ENCODE results near the gene NUMBL. TPM values are rescaled to one million over a fixed set of nuclear protein-coding genes. Genes with fewer than 3 reads are reported as not detected.

NUMBL gene
- total RNA-seq, 1 experiment from 2014 or later: 38.4 TPM

DNA sequence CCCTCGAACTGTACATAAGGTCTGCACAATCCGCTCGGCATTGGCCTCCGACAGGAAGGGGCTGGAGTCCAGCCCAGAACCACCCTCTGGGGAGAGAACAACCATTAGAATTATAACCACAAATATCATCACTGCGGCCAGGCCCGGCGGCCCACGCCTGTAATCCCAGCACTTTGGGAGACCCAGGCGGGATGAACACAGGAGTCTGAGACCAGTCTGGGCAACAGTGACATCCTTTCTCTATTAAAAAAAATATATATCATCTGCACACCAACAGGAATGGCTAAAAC is 14.9 kb upstream of the NUMBL start:
- Histone ChIP-seq H3K36me3 (ENCODE audit: insufficient read depth, low read length, poor library complexity, severe bottlenecking) (peaks cover 35% of the 10 kb centered on the region), H3K9me3 (ENCODE audit: low read depth, low read length, poor library complexity, severe bottlenecking) (no peaks in the 10 kb centered on the region), H3K4me3 (ENCODE audit: low read depth, low read length, poor library complexity, severe bottlenecking) (no peak overlapping the region), H3K27ac (ENCODE audit: low read depth, low read length, poor library complexity, severe bottlenecking) (no peak overlapping the region), H3K4me1 (ENCODE audit: insufficient read depth, low read length, poor library complexity, severe bottlenecking) (no peaks in the 10 kb centered on the region), H3K27me3 (replicated peaks; ENCODE audit: insufficient read depth, low read depth, low read length, poor library complexity) (no peaks in the 10 kb centered on the region)
- no peak for DNase-seq (ENCODE audit: low spot score)
- POLR2A ChIA-PET (ENCODE audit: low non-redundant PET): no interaction called here
- BruUV-seq (replicated peaks): no TSS peak
- CTCF ChIA-PET: no interaction called here
- intact Hi-C loops (cut with micrococcal nuclease; ENCODE audit: unreplicated experiment): no loop called here
- TF ChIP-seq, protein P1, sequence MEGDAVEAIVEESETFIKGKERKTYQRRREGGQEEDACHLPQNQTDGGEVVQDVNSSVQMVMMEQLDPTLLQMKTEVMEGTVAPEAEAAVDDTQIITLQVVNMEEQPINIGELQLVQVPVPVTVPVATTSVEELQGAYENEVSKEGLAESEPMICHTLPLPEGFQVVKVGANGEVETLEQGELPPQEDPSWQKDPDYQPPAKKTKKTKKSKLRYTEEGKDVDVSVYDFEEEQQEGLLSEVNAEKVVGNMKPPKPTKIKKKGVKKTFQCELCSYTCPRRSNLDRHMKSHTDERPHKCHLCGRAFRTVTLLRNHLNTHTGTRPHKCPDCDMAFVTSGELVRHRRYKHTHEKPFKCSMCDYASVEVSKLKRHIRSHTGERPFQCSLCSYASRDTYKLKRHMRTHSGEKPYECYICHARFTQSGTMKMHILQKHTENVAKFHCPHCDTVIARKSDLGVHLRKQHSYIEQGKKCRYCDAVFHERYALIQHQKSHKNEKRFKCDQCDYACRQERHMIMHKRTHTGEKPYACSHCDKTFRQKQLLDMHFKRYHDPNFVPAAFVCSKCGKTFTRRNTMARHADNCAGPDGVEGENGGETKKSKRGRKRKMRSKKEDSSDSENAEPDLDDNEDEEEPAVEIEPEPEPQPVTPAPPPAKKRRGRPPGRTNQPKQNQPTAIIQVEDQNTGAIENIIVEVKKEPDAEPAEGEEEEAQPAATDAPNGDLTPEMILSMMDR (conservative IDR thresholded peaks at IDR 0.05; ENCODE audit: low read depth, low read length): no peak
- no peak for TF ChIP-seq EZH2 (IDR thresholded peaks at IDR 0.05; ENCODE audit: borderline replicate concordance, low read depth, low read length, poor library complexity, severe bottlenecking)

DNA sequence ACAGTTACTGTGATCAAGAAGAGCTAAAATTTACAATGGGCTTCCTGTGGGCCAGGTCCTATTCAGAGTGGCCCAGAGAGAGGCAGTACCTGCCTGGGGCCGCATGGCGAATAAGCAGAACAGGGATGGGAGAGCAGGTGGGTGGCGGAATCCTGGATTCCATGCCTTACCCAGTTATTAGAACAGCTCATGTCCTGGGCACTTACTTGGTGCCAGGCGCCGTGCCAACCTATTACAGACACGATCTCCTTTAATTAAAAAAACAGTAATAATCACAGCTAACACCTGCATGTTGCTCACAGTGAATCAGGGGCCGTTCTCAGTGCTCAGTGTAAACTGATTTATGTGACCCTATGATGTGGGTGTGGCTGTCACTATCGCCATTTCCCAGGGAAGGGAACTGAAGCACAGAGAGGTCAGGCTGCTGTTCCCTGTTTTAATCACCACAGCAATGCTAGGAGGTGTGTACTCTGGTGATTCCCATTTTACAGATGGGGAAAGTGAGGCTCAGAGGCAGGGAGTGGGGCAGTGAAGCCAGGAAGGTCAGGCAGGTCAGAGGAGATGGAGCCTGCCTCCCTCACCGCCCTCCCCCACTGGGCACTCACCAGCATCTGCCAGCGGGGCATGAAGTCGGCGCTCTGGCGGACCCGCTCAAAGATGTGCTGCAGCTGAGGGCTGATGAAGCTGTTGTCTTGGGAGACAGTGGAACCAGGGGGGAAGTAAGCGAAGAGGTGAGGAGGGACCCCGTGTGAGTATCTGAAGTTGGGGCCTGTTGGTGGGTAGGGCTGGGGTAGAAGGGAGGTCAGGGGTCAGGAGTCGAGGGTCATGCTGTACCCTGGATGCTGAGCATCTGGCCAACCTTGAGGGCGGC is 14.3 kb upstream of the NUMBL start:
- Histone ChIP-seq H3K27me3 (replicated peaks; ENCODE audit: insufficient read depth, low read depth, low read length, poor library complexity) (no peaks in the 10 kb centered on the region), H3K27ac (ENCODE audit: low read depth, low read length, poor library complexity, severe bottlenecking) (no peak overlapping the region), H3K9me3 (ENCODE audit: low read depth, low read length, poor library complexity, severe bottlenecking) (no peaks in the 10 kb centered on the region), H3K36me3 (ENCODE audit: insufficient read depth, low read length, poor library complexity, severe bottlenecking) (peaks cover 34% of the 10 kb centered on the region), H3K4me3 (ENCODE audit: low read depth, low read length, poor library complexity, severe bottlenecking) (no peak overlapping the region), H3K4me1 (ENCODE audit: insufficient read depth, low read length, poor library complexity, severe bottlenecking) (no peaks in the 10 kb centered on the region)
- BruUV-seq (replicated peaks): no TSS peak
- no peak for DNase-seq (ENCODE audit: low spot score)
- no peak for TF ChIP-seq EZH2 (IDR thresholded peaks at IDR 0.05; ENCODE audit: borderline replicate concordance, low read depth, low read length, poor library complexity, severe bottlenecking)
- TF ChIP-seq, protein P1 (conservative IDR thresholded peaks at IDR 0.05; ENCODE audit: low read depth, low read length): no peak
- ChIA-PET CTCF (interaction anchor here (0.5 kb wide), 1 partner anchor 82 kb away, joined by 4 read pairs; no protein-coding TSS in a partner anchor), POLR2A (ENCODE audit: low non-redundant PET) (no interaction called here)
- intact Hi-C loops (cut with micrococcal nuclease; ENCODE audit: unreplicated experiment): no loop called here

DNA sequence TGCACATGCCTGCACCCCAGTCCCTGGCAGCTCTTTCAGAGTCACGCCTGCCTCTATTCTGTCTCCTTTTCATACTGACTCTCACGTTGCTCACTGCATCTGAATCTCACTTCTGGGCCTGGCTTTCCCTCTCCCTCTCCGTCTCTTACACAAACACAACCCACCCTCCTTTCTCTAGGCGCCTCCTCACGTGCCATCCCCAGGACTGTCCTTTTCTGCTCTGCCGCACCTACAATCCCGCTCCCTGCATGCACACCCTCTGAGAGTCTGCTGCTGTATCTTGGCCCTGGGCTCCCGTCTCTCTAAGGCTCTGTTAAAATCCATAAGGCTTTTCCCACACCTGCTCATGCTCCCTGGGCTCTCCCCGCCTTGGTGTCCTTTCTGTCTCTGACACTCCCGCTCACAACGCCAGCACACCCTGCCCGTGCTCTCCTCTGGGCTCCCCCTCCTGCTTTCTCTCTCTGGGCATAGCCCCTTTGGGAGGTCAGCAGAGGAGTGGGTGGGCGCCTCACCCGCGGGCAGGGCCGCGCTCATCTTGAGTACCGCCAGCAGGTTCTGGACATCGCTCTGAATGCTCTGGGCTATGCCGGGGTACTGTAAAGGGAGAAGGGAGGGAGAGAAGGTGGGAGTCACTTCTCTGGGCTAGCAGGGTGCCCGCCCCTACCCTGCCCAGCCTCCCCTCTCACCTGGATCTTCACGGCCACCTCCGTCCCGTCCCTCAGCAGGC is 12.7 kb upstream of the NUMBL start:
- Histone ChIP-seq H3K4me3 (ENCODE audit: low read depth, low read length, poor library complexity, severe bottlenecking) (no peak overlapping the region), H3K27me3 (replicated peaks; ENCODE audit: insufficient read depth, low read depth, low read length, poor library complexity) (no peaks in the 10 kb centered on the region), H3K4me1 (ENCODE audit: insufficient read depth, low read length, poor library complexity, severe bottlenecking) (no peaks in the 10 kb centered on the region), H3K27ac (ENCODE audit: low read depth, low read length, poor library complexity, severe bottlenecking) (no peak overlapping the region), H3K9me3 (ENCODE audit: low read depth, low read length, poor library complexity, severe bottlenecking) (no peaks in the 10 kb centered on the region), H3K36me3 (ENCODE audit: insufficient read depth, low read length, poor library complexity, severe bottlenecking) (peaks cover 24% of the 10 kb centered on the region)
- POLR2A ChIA-PET (ENCODE audit: low non-redundant PET): no interaction called here
- no peak for DNase-seq (ENCODE audit: low spot score)
- BruUV-seq (replicated peaks): no TSS peak
- CTCF ChIA-PET: no interaction called here
- intact Hi-C loops (cut with micrococcal nuclease; ENCODE audit: unreplicated experiment): no loop called here
- no peak for TF ChIP-seq EZH2 (IDR thresholded peaks at IDR 0.05; ENCODE audit: borderline replicate concordance, low read depth, low read length, poor library complexity, severe bottlenecking)
- TF ChIP-seq, protein P1 (conservative IDR thresholded peaks at IDR 0.05; ENCODE audit: low read depth, low read length): no peak
